ENCODE data around the gene LAMP2. TPM values are rescaled to one million over a fixed set of nuclear protein-coding genes. Genes with fewer than 3 reads are reported as not detected.

LAMP2 gene
- total and polyA plus RNA-seq, 2 of the 8 experiments (the other 6 are each of a cell fraction or from before 2014, with no cell fraction given) = 21.2 to 29.9 TPM

GRCh38 chrX:120457766-120458180 is 11.3 kb downstream of the LAMP2 start:
- H2BK120ac ChIP-seq (replicated peaks; ENCODE audit: low read depth, low read length) = no peak overlapping the region
- no peak overlapping the region for H2AK5ac ChIP-seq (ENCODE audit: low read depth, low read length)
- no peaks in the 10 kb centered on the region for H3K79me1 ChIP-seq (ENCODE audit: low read depth, low read length)
- no peak overlapping the region for H3K27ac ChIP-seq (ENCODE audit: low read depth, low read length)
- POLR2A ChIA-PET (ENCODE audit: partially characterized antibody) = no interaction called here
- no peak overlapping the region for H3K56ac ChIP-seq (replicated peaks; ENCODE audit: insufficient read length, low read depth, low read length)
- no peak overlapping the region for H3K4ac ChIP-seq (replicated peaks; ENCODE audit: insufficient read length, low read depth, low read length)
- no peak overlapping the region for H2AFZ ChIP-seq (ENCODE audit: low read length)
- TF ChIP-seq JUND (IDR thresholded peaks at IDR 0.05; ENCODE audit: low read length) = no peak
- TF ChIP-seq SUZ12 (IDR thresholded peaks at IDR 0.05; ENCODE audit: low read length) = no peak
- TF ChIP-seq RAD21 (IDR thresholded peaks at IDR 0.05 in 1 of 2, conservative IDR thresholded peaks at IDR 0.05 in 1 of 2; ENCODE audit: low read depth in 2 of 2, low read length in 2 of 2) = no peak
- TF ChIP-seq CBX5 (IDR thresholded peaks at IDR 0.05; ENCODE audit: low read depth, low read length) = no peak
- no peak for TF ChIP-seq CTBP2 (IDR thresholded peaks at IDR 0.05; ENCODE audit: borderline replicate concordance, insufficient read depth, insufficient read length, low read length)
- TF ChIP-seq USF2 (IDR thresholded peaks at IDR 0.05; ENCODE audit: low read length) = no peak
- TF ChIP-seq TAF7 (optimal IDR thresholded peaks at IDR 0.05; ENCODE audit: borderline replicate concordance, low read depth, low read length) = no peak
- no peak for TF ChIP-seq YY1 (IDR thresholded peaks at IDR 0.05; ENCODE audit: low read depth, low read length)
- TF ChIP-seq JUN (IDR thresholded peaks at IDR 0.05; ENCODE audit: low read depth, low read length) = no peak
- no peak overlapping the region for H3K4me2 ChIP-seq (ENCODE audit: insufficient read depth in 1 of 2, low read depth in 2 of 2, low read length in 2 of 2)
- peaks cover 0 to 11% of the 10 kb centered on the region in 2 experiments; a peak in 2 of 4 replicates for H3K79me2 ChIP-seq (ENCODE audit: control insufficient read depth in 1 of 2, insufficient read depth in 2 of 2, low read length in 2 of 2)
- no peak overlapping the region for H3K4me3 ChIP-seq (ENCODE audit: extremely low read depth in 1 of 4, insufficient read depth in 2 of 4, low read depth in 3 of 4, low read length in 4 of 4)
- H4K8ac ChIP-seq (ENCODE audit: extremely low read depth, insufficient read depth, low read length) = no peak overlapping the region
- no peak overlapping the region for H3K23ac ChIP-seq (ENCODE audit: insufficient read length)
- no peak overlapping the region for H3K14ac ChIP-seq (ENCODE audit: insufficient read length)
- H4K91ac ChIP-seq (replicated peaks; ENCODE audit: insufficient read length, low read length) = no peak overlapping the region
- 27% methylated on average over 2 of the region's 2 CpGs; no CpG with 5 or more reads in 1 of the 2 experiments for WGBS, 2 experiments (ENCODE audit: extremely low coverage in 1 of 2, insufficient coverage in 1 of 2, insufficient read length in 1 of 2, insufficient replicate concordance in 2 of 2, low coverage in 1 of 2, low lambda C conversion rate in 2 of 2, missing lambda C conversion rate in 1 of 2)
- H3K27me3 ChIP-seq (replicated peaks in 1 of 4; ENCODE audit: control insufficient read depth in 3 of 4, extremely low read depth in 1 of 4, insufficient read depth in 3 of 4, low read length in 3 of 4) = no peaks in the 10 kb centered on the region
- no peak overlapping the region for H3K18ac ChIP-seq (ENCODE audit: extremely low read depth, low read length)
- FAIRE-seq (no peak), DNase-seq (ENCODE audit: low read depth in 1 of 2, low spot score in 2 of 2) (no peak)
- CTCF ChIA-PET (ENCODE audit: partially characterized antibody) = interaction anchor here (1.2 to 1.4 kb wide), 3 partner anchors 10 to 149 kb away, joined by 4 to 5 read pairs (median 4); no protein-coding TSS in a partner anchor
- no peak overlapping the region for H2BK5ac ChIP-seq (ENCODE audit: low read depth, low read length)
- H4K20me1 ChIP-seq (replicated peaks in 1 of 2; ENCODE audit: control insufficient read depth in 1 of 2, insufficient read depth in 2 of 2, low read length in 2 of 2) = no peaks in the 10 kb centered on the region
- no peak overlapping the region for H4K5ac ChIP-seq (ENCODE audit: insufficient read length, low read depth, low read length)
- H3K4me1 ChIP-seq (replicated peaks in 1 of 4; ENCODE audit: control insufficient read depth in 3 of 4, insufficient read depth in 4 of 4, low read length in 3 of 4) = no peaks in the 10 kb centered on the region
- H2BK15ac ChIP-seq (ENCODE audit: low read length) = no peak overlapping the region
- H3K23me2 ChIP-seq (ENCODE audit: low read depth, low read length) = no peaks in the 10 kb centered on the region
- no peaks in the 10 kb centered on the region for H3K9me3 ChIP-seq (ENCODE audit: insufficient read depth in 2 of 2, low read depth in 1 of 2, low read length in 1 of 2)
- no peak overlapping the region for H3K9ac ChIP-seq (replicated peaks in 1 of 4; ENCODE audit: extremely low read depth in 1 of 4, low read depth in 3 of 4, low read length in 3 of 4)
- peaks cover 0 to 12% (median 0%) of the 10 kb centered on the region in 4 experiments; a peak in 1 of 8 replicates for H3K36me3 ChIP-seq (ENCODE audit: control insufficient read depth in 2 of 4, insufficient read depth in 4 of 4, low read length in 3 of 4)
- no peak overlapping the region for H2BK20ac ChIP-seq (ENCODE audit: low read length)
- H2BK12ac ChIP-seq (ENCODE audit: low read depth, low read length) = no peak overlapping the region
